ENCODE measurements around the gene PITPNC1.
"Not testable (repeated sequence)": the region's sequence is repeated elsewhere in the genome, so short reads cannot be mapped to it uniquely, and the experiment has no call there.

The PITPNC1 gene

DNA sequence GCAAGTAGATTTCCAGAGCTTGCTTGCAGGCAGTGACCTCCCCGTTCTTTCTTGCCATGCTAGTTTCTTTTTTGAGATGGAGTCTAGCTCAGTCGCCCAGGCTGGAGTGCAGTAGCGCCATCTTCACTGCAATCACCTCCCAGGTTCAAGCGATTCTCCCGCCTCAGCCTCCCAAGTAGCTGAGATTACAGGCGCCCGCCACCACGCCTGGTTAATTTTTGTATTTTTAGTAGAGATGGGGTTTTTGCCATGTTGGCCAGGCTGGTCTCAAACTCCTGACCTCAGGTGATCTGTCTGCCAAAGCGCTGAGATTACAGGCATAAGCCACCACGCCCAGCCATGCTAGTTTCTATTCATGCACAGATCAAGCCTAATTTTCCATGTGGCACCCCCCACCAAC is 139.5 kb downstream of the PITPNC1 start:
- DNase-seq (ENCODE audit: low read depth), result not testable (repeated sequence)

DNA sequence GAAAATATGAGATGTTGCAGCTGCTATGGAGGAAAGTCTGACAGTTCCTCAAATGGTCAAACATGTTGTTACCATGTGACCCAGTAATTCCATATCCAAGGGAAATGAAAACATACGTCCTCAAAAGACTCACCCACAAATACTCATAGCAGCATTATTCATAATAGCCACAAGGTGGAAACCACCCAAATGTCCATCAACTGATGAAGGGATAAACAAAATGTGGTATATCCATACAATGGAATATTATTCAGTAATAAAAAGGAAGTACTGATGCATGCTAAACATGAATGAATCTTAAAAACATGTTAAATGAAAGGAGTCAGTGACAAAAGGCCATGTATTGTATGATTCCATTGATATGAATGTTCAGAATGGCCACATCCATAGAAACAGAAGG is 140.2 kb downstream of the PITPNC1 start:
- DNase-seq (ENCODE audit: low read depth), result peak; percentile 32

DNA sequence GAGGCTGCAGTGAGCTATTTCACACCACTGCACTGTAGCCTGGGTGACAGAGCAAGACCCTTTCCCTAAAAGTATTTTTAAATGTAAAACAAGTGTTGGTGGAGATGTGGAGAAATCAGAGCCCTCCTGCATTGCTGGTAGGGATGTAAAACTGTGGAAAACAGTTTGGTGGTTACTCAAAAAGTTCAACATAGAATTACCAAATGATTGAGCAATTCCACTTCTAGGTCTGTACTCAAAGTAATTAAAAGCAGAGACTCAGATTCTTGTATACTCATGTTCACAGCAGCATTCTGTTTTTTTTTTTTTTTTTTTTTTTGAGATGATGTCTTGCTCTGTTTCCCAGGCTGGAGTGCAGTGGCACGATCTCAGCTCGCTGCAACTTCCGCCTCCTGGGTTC is 141.8 kb downstream of the PITPNC1 start:
- DNase-seq (ENCODE audit: low read depth), result no peak

DNA sequence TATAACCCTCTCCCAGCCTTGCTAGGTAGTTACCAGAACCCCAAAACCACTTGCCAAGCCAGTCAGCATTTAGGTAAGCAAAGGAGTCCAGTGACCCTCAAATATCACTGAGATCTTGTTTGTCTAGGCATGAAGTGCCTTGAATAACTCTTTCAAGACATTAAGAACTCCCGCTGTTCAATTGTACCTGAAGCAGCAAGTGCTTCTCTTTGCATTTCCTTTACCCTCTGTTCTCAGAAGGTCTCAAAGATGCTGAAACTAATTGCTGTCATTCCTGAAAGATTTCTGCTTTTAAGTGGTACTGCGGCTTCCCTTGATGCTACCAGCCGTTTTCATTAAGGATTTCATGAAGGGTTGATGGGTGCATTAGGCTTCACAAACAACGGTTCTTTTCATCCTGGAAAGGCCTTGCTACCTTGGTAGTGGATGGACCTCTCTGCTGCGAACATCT is 142.7 kb downstream of the PITPNC1 start:
- DNase-seq (ENCODE audit: low read depth), result no peak

DNA sequence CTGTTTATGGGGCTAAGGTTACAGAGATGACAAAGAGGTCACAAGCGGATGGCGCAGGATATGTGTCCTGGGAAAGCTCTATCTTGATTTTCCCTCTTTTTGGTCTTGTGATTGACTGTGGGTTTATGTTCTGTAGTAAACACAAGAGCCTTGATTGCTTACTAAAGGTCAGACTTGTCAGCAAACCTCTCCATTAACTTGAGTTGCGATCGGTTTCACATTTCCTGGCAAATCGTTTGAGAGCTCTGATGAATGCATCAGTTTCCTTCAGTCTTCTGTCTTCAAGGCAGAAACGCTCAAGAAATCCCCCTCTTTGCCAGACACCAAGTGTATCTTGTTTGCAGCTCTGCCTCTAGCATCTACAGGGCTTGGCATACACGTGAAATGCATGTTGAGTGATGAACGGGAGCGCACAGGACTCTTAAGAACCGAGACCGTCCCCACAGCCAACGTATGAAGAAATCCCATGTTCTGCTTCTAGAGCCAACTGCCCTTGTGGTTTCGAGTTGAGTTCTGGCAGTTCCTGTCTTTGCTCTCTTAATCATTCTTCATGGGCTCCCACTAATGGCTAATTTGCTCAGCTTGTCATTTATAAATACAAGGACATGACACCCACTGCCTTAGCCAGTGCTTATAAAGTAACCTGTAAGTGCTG is 143.3 kb downstream of the PITPNC1 start:
- peak; percentile 9 for DNase-seq (ENCODE audit: low read depth)

DNA sequence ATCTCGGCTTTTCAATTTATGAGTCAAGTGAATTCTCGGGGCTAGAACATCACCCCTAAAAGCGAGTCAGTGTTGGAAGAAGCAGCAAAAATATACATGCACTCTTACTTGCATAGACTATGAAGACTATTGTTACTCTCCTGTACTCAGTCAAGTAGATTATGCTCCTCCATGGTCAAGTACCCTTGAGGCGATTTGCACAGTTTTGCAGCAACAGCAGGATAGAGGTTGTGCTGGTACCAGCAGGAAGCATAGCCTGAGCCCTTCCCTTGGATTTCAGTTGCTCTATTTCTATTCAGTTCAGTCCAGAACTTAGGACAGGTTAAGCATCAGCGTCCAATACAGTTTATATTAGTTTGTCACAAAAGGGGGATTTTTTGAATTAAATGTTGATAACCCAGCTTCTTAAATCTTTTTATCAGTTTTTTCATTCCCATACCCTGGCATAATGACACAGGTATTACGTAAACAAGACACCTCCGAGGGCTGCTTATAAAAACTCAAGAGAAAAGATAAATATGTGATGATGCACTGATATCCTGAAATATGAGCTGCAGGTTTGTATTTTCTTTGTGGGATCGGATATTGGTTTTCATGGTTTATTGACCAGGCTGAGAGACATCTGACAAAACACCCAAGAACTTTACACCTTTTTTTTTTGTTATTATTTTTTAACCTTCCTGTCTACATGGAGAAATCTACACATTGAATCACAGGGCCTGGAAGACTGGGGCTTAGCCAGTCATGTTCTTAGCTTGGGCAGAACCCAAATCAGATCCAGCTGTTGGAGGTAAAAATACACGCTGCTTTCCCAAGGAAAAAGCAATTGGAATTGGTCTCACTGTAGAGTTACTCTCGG is 144.1 kb downstream of the PITPNC1 start:
- no peak for DNase-seq (ENCODE audit: low read depth)

DNA sequence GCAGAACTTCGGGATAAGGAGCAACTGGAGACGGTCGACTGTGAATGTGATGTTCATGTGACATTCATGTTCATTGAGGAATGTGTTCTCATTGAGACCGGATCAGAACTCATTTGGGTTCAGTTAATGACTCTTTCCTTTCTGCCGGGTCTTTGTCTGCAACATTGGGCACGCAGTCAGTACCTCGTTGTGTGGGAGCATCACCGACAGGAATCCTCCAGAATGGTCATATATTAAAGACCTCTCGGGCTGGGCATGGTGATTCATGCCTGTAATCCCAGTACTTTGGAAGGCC is 144.6 kb downstream of the PITPNC1 start:
- no peak for DNase-seq (ENCODE audit: low read depth)

DNA sequence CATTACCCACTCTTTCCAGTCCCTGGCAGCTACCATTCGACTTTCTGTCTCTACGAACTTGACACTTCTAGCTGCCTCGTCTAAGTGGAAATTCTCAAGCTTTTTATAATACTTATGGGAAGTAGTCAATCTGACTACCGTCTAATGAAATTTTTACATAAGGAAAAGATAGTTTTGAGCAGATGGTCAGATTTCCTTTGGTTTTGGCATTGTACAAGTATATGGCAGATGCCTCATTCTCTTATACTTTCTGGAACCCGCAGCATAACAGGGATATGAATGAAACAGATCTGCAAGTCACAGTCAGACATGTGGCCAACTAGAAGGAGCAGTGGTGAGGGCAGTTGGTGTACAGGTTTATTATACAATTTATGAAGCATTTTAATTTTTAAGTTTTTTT is 146.0 kb downstream of the PITPNC1 start:
- no peak for DNase-seq (ENCODE audit: low read depth)

DNA sequence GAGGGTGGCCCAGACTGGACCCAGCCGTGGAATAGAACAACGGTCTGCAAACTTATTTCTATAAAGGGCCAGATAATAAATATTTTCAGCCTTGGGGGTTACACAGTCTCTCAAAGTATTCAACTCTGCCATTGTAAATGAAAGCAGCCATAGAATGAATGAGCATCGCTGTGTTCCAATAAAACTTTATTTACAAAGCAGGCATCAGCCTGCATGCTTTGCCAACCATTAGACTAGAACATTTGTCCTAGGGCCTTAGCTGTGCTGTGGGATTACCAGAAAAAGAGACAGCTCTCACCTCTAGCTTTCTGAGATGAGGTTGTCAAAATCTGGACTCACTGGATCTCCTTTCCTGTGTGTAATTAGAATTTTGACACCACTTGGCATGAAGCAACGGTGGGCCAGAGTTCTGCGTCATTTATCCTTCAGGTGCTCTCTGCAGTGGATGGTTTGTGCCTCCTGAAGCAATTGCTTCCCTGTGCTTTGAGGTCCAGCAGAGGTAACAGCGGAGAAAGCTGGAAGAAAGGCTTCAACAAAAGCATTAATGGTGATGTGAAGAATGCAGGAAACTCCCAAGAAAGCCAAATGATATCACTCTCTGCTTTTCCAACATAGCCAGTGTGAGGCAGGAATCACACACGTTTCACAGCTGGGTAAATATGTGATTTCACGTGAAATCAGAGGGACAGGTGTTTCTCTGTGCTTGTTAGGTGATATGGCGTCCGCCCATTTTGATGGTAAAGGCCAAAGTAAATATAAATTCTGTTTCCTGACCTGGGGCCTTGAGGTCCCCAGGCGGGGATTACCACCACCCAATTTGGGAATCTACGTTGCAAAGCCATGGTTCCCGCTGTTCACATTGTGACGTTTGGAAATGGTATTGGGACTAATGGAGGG is 148.4 kb downstream of the PITPNC1 start:
- DNase-seq (ENCODE audit: low read depth), result no peak

DNA sequence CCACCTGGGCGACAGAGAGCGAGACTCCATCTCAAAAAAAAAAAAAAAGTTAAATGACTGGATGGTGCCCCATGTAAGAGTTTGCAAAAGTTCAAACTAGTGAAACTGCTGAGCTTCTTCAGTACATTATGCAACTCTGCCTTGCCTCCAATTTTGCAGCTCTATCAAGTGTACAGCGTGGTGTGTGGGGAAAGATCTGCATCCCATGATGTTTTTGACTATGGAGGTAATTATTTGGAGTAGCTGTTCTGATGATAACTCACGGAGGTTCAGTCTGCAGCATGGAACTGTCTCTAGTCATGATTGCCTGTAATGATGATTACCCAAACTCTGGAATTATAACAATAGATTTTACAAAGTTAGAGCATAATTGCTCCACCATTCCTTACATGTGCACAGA is 149.6 kb downstream of the PITPNC1 start:
- no peak for DNase-seq (ENCODE audit: low read depth)

DNA sequence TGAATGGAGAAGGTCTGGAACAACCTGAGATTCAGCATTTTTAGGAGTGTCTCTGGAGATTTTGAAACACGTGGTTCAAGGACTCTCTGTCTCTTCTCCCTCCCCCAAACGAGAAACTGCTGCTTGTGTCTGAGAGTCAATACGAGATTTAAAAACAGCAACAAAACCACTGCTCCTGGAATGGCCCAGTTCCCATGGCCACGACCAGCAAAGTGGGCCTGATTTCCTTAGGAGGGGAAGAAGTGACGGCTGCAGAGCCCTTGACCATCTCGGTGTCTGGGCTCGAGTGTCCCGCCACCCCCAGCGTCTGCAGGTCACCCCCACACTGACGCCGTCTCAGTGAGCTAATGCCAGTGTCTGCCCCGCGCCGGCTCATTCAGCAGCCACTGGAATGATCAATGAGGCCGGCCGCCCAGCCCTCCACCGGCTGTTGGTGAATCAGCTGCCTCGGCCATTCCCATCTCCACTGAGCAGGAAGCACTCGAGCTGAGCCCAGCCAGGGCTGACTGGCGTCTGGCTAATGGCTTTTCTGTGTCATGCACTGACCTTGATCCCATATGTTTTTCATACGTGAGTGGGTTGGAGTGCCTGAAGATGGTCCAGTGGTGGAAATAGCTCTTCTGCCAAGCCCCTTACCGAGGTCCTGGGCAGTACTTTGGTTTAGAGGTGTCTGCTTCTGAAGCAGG is 151.8 kb downstream of the PITPNC1 start:
- DNase-seq (ENCODE audit: low read depth), result peak; percentile 97

DNA sequence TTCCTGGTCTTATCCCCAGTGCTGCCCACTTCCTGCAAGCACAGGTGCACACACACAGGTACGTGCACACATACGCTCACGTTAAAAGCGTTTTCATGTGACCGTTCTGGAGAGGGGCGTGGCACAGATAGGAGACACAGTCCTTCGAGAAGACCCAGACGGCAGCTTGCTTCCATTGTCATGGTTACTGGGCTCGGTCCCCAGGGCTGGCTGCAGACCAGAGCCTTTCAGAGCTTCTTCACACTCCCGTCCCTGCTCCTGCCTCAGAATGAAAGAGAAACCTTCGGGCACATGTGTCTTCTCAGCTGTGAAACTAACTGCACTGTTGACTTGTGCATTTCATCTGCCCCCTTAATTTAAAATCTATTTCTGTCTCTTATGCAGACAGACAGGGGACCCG is 154.2 kb downstream of the PITPNC1 start:
- DNase-seq (ENCODE audit: low read depth), result no peak

DNA sequence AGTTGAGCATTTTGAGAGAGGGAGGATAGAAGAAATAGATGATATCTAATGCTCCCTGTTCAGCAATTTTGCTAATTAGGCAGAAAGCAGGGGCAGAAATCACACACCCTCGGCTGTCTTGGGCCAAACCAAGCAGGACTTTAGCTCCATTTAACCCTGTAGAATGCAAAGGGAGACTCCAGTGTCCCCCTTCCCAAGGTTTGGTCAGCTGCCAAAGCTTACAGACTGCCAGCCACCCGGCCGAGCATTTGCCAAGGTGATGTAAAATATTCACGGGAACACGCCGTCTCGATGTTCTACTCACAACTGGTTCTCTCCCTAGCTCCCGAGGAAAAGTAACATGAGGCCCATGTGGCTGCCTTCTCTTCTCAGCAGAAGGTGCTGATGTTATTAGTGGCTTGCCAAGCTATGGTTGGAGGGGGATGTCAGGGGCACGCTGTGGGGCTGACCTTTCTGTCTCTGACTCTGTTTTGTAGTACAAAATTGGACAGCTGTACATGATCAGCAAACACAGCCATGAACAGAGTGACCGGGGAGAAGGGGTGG is 155.3 kb downstream of the PITPNC1 start:
- no peak for DNase-seq (ENCODE audit: low read depth)

DNA sequence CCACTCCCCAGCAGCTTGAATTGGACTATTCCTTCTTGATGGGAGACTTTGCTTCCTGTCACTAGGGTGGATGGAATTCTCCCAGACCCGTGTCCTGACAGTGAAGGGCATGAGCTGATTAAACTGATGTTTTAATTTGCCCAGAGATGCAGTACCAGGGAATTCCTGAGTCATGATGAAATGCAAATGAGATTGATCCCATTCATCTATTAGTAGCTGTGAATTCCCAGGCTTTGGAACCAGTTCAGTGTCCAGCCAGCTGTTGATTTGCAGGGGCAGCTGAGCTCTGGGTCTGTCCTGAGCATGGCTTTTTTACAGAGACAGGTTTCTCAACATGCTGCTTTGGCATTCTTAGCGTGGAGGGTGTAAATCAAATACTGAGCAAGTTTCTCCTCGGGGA is 157.9 kb downstream of the PITPNC1 start:
- DNase-seq (ENCODE audit: low read depth), result peak; percentile 34

DNA sequence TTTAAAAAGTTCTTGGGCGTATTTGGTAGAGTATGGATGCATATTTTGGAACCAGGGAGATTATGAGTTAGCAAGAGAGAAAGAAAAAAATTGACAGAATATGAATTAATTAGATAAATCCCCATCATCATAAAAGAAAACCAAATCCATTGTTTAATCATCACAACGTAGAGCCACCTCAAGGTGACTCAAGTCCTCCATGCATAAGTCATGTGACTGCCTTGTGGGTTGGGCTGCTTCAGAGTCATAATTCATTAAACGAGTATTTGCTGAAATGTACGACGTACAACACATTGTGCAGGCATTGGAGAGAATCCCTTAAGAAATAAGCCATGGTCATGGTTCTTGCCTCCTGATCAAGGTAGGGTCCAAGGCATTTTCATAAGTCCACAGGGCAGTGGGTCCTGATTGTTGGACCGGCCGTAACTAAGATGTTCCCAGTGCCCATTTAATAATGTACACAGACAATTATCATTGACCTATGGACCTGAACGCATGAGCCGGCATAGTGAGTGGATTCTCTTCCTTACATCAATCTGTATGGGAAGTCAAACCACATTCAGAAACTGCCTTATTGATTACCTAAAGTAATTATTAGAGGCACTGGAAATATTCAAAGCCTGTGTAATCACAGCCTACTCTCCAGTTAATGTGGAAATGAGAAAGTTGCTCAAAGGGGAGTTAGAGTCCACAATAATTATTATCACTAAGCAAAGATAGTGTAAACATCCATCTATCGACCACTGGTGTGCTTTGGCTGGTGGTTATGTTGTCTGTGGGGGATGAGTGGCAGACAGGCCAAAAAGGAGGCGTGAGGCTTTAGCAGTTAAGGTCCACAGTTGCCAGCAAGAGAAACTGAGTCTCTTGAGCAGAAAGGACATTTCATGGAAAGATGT is 165.4 kb downstream of the PITPNC1 start:
- DNase-seq (ENCODE audit: low read depth), result no peak

DNA sequence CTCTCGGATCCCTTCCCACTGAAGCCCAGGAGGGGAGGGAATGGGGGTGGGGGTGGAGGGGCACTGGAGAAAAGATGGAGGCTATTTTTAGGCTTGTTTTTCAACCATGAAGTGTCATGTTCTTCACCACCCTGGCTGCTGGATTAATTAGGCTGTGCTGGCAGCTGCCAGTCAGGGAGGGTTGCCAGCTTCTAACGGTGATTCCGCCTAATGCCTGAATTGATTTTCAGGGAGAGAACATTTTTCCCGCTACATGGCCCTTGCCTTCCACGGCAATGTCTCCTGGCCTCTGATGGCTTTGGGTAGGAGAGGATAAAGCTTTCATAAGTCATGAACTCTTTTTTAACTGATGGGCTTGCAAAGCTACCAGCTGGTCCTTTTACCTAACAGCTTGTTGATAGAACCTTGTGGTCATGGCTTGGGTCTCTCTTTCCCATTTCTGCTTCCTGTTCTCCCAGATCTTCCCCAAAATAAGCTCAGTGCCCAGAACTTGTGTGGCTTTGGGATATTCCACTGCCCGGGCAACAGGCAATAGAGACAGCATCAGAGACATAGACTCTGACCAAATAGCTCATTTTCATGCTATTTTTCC is 167.4 kb downstream of the PITPNC1 start:
- DNase-seq (ENCODE audit: low read depth), result no peak

DNA sequence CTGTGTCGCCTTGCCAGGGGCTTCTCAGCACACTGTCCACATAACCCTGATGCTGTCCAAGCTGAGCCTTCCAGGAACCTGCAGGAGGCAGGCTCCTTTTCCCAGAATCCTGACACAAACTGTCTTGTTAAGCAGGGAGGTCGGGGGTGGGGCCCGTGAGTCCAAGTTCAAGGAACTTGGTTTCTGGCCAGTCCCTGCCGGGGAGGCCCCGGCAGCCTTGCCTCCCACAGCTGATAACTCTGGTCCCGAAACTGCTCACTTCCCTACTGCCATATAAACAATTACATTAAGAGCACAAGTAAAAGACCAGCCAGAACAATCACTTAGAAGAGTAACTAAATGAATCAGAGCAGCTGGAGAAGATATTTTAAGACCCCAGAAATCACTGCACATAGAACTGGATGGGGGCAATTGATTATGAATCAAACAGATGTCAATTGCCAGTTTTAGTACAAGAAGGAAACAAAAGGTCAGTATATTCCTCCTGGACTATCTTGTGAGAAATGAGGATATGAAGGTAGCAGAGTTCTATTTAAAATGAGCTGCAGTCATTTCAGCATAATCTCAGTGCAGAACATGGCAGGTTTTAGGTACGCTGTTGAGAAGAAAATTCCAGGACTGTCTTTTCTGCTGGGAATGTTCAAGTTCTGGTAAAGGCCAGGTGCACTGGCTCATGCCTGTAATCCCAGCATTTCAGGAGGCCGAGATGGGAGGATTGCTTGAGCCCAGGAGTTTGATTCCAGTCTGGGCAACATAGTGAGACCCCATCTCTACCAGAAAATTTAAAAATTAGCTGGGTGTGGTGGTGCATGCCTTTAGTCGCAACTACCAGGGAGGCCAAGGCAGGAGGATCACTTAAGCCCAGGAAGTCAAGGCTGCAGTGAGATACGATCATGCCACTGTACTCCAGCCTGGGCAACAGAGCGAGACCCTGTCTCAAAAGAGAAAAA is 169.8 kb downstream of the PITPNC1 start:
- no peak for DNase-seq (ENCODE audit: low read depth)

DNA sequence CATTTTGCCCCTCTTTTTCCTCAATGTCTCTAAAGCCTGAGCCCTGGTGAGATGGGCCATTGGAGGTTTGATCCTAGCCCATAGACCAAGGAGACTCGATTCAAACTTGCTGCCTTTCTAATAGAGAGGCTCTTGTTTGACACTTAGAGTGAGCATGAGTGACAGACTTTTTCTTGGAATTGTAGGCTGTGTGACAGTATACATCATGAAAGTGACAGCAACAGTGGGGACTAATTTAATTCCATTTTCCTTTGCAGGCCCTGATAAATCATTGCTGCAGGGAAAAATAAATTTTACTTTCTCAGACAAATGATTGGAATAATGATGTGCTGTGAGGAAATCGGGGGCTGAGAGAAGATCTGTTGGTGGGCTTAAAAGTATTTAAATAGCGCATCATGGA is 171.6 kb downstream of the PITPNC1 start:
- DNase-seq (ENCODE audit: low read depth), result no peak

DNA sequence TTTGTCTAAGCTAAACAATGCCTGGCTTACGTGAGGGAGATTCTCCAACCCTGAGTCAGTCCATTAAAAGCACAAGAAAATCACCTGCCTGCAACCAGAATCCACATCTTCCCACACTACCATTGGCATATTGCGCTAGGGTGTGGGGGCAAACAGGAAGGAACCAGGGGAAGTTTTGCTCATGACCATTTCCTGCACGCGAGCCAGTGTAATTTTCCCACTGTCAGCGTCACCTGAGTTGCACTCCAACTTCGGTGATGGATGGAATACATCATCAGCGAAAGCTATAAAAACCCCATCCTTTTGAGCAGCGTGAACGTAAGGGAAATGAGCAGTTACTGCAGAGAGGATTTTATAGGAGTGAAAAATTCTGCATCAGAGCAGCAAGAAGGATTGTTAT is 172.7 kb downstream of the PITPNC1 start:
- no peak for DNase-seq (ENCODE audit: low read depth)

Data from ELR (cell line).